Osteoblast (primary cell): ENCODE data around the gene RCOR1. TPM values are rescaled to one million over a fixed set of nuclear protein-coding genes. Genes with fewer than 3 reads are reported as not detected.
"Not testable (repeated sequence)": the region's sequence is repeated elsewhere in the genome, so short reads cannot be mapped to it uniquely, and the experiment has no call there.

Experiments
- DNase-seq: peaks from one replicate; pipeline ENCODE4 v3.0.0; 2011; ENCODE audit warnings: low spot score, mixed read lengths; ENCODE audit not compliant: insufficient read length; ENCODE audit errors: missing footprints
- H2AFZ ChIP-seq: 2 replicates; pipeline ENCODE4 v1.6.0; 2011; ENCODE audit warnings: mild to moderate bottlenecking, low read length
- H3K27ac ChIP-seq: 2 replicates; pipeline ENCODE4 v1.5.1; 2011; ENCODE audit warnings: mild to moderate bottlenecking, low read depth, low read length, moderate library complexity
- H3K27me3 ChIP-seq: 2 replicates; pipeline ENCODE4 v1.6.0; 2012; ENCODE audit warnings: mild to moderate bottlenecking, control low read depth, inconsistent platforms, low read length, moderate library complexity; ENCODE audit not compliant: insufficient read depth
- H3K36me3 ChIP-seq: 2 replicates; pipeline ENCODE4 v1.5.1; 2011; ENCODE audit warnings: mild to moderate bottlenecking, low read length, control low read depth, moderate library complexity; ENCODE audit not compliant: insufficient read depth
- H3K4me1 ChIP-seq: 2 replicates; pipeline ENCODE4 v1.5.1; 2011; ENCODE audit warnings: mild to moderate bottlenecking, low read length, control low read depth, moderate library complexity; ENCODE audit not compliant: insufficient read depth
- H3K4me2 ChIP-seq: 2 replicates; pipeline ENCODE4 v1.6.0; 2011; ENCODE audit warnings: mild to moderate bottlenecking, low read length; ENCODE audit not compliant: insufficient read depth
- H3K4me3 ChIP-seq: fragments of 200-600 bp; sonication (generic); 3 replicates; pipeline ENCODE4 v1.5.1; 2012; ENCODE audit warnings: mild to moderate bottlenecking, low read length, inconsistent platforms; ENCODE audit not compliant: insufficient read depth
- H3K79me2 ChIP-seq: 2 replicates; pipeline ENCODE4 v1.6.0; 2012; ENCODE audit warnings: mild to moderate bottlenecking, low read length, control low read depth, inconsistent platforms; ENCODE audit not compliant: insufficient read depth
- H3K9me3 ChIP-seq: 2 replicates; pipeline ENCODE4 v1.5.1; 2011; ENCODE audit warnings: low read depth, low read length, control low read depth
- H4K20me1 ChIP-seq: 2 replicates; pipeline ENCODE4 v1.6.0; 2012; ENCODE audit warnings: mild to moderate bottlenecking, low read length, control low read depth; ENCODE audit not compliant: insufficient read depth
- total RNA-seq: library from RNA; depleted of rRNA; stranded (reverse); fragments of >200 nt; gene quantifications from 2 replicates; pipeline ENCODE4 v1.2.3, GENCODE V29; 2012
- TF ChIP-seq, protein P1 (sequence below): IDR thresholded peaks from 2 replicates; pipeline ENCODE4 v1.5.1; 2011; ENCODE audit warnings: mild to moderate bottlenecking, low read depth, low read length, moderate library complexity; ENCODE audit errors: extremely low read depth

Gene RCOR1
- total RNA-seq, 1 donor, result 11.6 TPM

DNA sequence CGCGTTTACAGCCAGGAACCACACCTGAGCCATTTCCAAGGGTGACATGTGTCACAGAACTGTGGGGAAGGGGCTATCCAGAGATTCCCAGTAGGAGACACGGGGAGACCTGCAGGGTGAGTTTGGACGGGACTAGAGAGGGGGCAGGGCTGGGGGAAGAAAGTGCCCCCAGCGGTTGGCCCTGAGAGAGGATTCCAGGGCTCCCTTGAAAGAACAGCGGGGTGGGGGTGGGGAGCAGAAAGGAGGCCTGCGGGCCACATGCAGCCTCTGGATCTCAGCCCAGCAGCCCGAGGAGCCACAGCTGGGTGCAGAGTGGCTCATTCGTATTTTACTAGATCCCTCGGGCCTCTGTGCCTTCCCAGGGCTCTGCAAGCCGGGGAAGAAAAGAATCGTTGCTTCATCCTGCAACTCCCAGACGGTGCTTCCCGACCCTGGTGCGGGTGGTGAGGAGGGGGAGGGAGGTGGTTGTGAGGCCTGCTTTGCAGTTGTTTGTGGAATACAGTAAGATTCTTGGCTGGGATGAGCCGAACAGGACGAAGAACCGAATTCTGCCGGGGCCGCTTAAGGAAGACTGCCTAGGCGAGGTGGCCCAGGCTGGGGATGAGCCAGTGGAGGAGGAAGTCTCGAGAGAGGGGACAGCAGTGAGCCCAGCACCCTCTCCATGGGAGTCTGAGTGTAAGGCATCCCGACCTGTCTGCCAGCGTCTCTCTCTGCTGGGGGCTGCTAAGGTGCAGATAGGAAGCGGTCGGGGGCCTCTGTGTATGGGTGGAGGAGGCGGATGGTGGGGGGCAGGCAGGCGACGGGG is 46.8 kb upstream of the RCOR1 start:
- Histone ChIP-seq H3K4me3 (no peak overlapping the region), H4K20me1 (no peaks in the 10 kb centered on the region), H3K4me1 (peaks cover 2% of the 10 kb centered on the region), H3K27me3 (peaks cover 36% of the 10 kb centered on the region), H3K79me2 (no peaks in the 10 kb centered on the region), H2AFZ (no peak overlapping the region), H3K36me3 (no peaks in the 10 kb centered on the region), H3K4me2 (no peak overlapping the region), H3K27ac (no peak overlapping the region), H3K9me3 (no peaks in the 10 kb centered on the region)
- TF ChIP-seq, protein P1, sequence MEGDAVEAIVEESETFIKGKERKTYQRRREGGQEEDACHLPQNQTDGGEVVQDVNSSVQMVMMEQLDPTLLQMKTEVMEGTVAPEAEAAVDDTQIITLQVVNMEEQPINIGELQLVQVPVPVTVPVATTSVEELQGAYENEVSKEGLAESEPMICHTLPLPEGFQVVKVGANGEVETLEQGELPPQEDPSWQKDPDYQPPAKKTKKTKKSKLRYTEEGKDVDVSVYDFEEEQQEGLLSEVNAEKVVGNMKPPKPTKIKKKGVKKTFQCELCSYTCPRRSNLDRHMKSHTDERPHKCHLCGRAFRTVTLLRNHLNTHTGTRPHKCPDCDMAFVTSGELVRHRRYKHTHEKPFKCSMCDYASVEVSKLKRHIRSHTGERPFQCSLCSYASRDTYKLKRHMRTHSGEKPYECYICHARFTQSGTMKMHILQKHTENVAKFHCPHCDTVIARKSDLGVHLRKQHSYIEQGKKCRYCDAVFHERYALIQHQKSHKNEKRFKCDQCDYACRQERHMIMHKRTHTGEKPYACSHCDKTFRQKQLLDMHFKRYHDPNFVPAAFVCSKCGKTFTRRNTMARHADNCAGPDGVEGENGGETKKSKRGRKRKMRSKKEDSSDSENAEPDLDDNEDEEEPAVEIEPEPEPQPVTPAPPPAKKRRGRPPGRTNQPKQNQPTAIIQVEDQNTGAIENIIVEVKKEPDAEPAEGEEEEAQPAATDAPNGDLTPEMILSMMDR, result no peak
- peak; percentile 86 for DNase-seq

DNA sequence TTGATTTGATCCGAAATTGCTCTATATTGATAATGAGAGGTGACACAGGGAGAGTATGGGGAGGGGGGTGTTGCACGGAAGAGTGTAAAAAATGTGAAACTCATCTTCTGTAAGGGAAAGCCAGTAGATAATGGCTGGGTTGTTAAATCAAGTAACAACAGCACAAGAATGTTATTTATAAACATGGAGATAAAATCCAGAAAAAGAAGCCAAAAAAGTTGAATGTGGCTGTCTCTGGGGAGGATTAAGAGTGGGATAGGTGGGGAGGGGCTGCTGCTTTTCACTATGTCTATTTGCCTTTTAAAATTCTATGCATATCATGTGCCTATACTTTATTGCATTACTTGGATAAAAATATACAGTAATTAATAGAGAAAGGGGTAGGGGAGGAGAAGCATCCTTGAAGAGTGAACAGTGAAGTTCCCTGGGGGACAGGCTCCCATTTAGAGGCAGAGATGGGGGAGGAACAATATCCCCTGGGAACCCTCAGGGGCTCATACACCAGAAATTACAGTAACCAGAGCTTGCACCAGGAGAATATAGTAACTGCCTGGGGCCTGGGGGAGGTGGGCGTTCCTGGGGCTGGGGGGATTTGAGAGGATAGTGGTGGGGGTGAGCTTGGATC is 43.7 kb upstream of the RCOR1 start:
- no peaks in the 10 kb centered on the region for H3K79me2 ChIP-seq
- H4K20me1 ChIP-seq, result no peaks in the 10 kb centered on the region
- H3K27me3 ChIP-seq, result peaks cover 29% of the 10 kb centered on the region
- no peak overlapping the region for H2AFZ ChIP-seq
- no peak overlapping the region for H3K27ac ChIP-seq
- no peaks in the 10 kb centered on the region for H3K36me3 ChIP-seq
- no peaks in the 10 kb centered on the region for H3K9me3 ChIP-seq
- H3K4me2 ChIP-seq, result no peak overlapping the region
- H3K4me3 ChIP-seq, result no peak overlapping the region
- DNase-seq, result peak; percentile 31
- peaks cover 2% of the 10 kb centered on the region for H3K4me1 ChIP-seq
- TF ChIP-seq, protein P1, result no peak

DNA sequence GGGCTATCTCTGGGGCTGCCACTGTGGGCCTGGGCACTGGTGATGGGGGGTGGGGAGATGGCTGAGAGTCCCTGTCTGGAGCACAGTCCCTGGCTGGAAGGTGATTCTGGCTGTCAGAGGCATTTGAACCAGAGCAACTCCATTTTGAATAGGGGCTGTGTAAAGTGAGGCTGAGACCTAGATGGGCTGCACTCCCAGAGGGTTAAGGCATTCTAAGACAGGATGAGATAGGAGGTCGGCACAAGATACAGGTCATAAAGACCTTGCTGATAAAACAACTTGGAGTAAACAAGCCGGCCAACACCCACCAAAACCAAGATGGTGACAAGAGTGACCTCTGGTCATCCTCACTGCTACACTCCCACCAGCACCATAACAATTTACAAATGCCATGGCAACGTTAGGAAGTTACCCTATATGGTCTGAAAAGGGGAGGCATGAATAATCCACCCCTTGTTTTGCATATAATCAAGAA is 41.5 kb upstream of the RCOR1 start:
- H2AFZ ChIP-seq, H4K20me1 ChIP-seq, H3K9me3 ChIP-seq, H3K27me3 ChIP-seq, H3K4me3 ChIP-seq, H3K4me2 ChIP-seq, H3K79me2 ChIP-seq, H3K4me1 ChIP-seq, H3K36me3 ChIP-seq, H3K27ac ChIP-seq, DNase-seq: not testable (repeated sequence)

DNA sequence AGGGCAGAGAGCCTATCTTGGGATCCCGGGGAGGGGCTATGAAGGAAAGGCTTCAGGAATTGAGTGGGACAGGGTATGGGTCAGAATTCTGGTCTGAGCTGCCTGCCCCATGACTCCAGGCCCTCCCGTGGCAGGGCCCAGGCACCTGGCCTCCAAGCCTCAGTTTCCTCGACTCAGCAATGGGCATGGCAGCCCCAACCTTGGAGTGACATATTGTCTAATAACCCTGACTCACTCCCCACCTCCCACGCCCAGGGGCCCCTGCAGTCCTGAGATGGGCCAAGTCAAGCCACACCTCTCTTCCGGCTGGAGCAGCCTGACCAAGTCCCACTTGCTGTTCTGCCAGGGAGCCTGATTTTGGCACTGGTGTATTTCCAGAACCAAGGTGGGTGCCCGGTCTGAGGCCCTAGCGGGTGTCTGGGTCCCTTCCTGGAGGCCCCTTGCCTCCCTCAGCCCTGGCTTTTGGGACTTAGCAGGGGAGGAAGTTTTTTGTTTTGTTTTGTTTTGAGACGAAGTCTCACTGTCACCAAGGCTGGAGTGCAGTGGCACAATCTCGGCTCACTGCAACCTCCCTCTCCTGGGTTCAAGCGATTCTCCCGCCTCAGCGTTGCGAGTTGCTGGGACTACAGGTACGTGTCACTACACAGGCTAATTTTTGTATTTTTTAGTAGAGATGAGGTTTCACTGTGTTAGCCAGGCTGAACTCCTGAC is 40.3 kb upstream of the RCOR1 start:
- Histone ChIP-seq H2AFZ (peak overlapping the region; percentile 63), H3K9me3 (no peaks in the 10 kb centered on the region), H3K4me1 (no peaks in the 10 kb centered on the region), H4K20me1 (no peaks in the 10 kb centered on the region), H3K36me3 (no peaks in the 10 kb centered on the region), H3K4me2 (no peak overlapping the region), H3K4me3 (peak overlapping the region; percentile 37), H3K79me2 (no peaks in the 10 kb centered on the region), H3K27ac (no peak overlapping the region), H3K27me3 (peaks cover 4% of the 10 kb centered on the region)
- DNase-seq, result peak; percentile 96
- TF ChIP-seq, protein P1, result no peak
